Hair follicular keratinocyte (primary cell): ENCODE results near the gene DHX57. TPM values are rescaled to one million over a fixed set of nuclear protein-coding genes. Genes with fewer than 3 reads are reported as not detected.

Experiments
- total RNA-seq: library from RNA; depleted of rRNA; stranded (reverse); fragments of >200 nt; gene quantifications from 2 replicates; pipeline ENCODE4 v1.2.3, GENCODE V29; 2015

Gene DHX57
- total RNA-seq, result 11.2 and 12.0 TPM in 2 replicates

GRCh38 chr2:38875576-38876367, at the start of gene DHX57, which contains the start of gene MORN2:
Gene DHX57 (minus strand): TSS chr2:38875934. CDS start chr2:38868405, 7,529 bp downstream.
Gene MORN2 (plus strand): TSS chr2:38875976.

GRCh38 chr2:38889575-38889974, 13.8 kb upstream of the DHX57 start, which contains the start of gene ARHGEF33:
Gene ARHGEF33 (plus strand): TSS chr2:38889875. CDS start chr2:38919448, 29,573 bp downstream.

GRCh38 chr2:38750891-38751595, 124.7 kb downstream of the DHX57 start, which contains the start of gene SRSF7:
Gene SRSF7 (minus strand): TSS chr2:38751361. CDS start chr2:38751256, 105 bp downstream.

Other genes with a start within 250 kb of the DHX57 start
- 0.16 and 1.5 TPM in 2 replicates for gene GALM, start 209.8 kb downstream of the DHX57 start, total RNA-seq
- 98.5 and 171 TPM in 2 replicates for gene SRSF7, start 124.6 kb downstream of the DHX57 start, total RNA-seq
- 7.7 and 12.9 TPM in 2 replicates for gene GEMIN6, start 97.7 kb downstream of the DHX57 start, total RNA-seq
- gene MORN2, start within 50 bp of the DHX57 start, total RNA-seq, result 9.6 and 16.9 TPM in 2 replicates
- 0.08 TPM in 1 of 2 replicates, not detected in the other for gene ARHGEF33, start 13.9 kb upstream of the DHX57 start, total RNA-seq
- gene SOS1, start 245.1 kb upstream of the DHX57 start, total RNA-seq, result 7.7 and 20.0 TPM in 2 replicates